ENCODE data around the gene DNAI4.

DNAI4 gene

GRCh38 chr1:66929146-66929688, 4.6 kb upstream of the DNAI4 start:
- no peak for TF ChIP-seq CTCF (IDR thresholded peaks at IDR 0.05; ENCODE audit: low read depth, low read length)
- H3K4me3 ChIP-seq (ENCODE audit: low read depth, low read length): peak overlapping the region; percentile 38
- in situ Hi-C loops (cut with HindIII; ENCODE audit: low sequenced_read_pairs): no loop called here
- no peak for DNase-seq (ENCODE audit: low read depth, low spot score)

- in situ Hi-C loops (cut with HindIII; ENCODE audit: low sequenced_read_pairs): no loop called here
- DNase-seq (ENCODE audit: low read depth, low spot score): no peak
- TF ChIP-seq CTCF (IDR thresholded peaks at IDR 0.05; ENCODE audit: low read depth, low read length): no peak
- no peak overlapping the region for H3K4me3 ChIP-seq (ENCODE audit: low read depth, low read length)
Observed at GRCh38 chr1:66927528-66927927, 2.9 kb upstream of the DNAI4 start.

GRCh38 chr1:66925944-66926343, 1.3 kb upstream of the DNAI4 start:
- peak overlapping the region; percentile 92 for H3K4me3 ChIP-seq (ENCODE audit: low read depth, low read length)
- in situ Hi-C loops (cut with HindIII; ENCODE audit: low sequenced_read_pairs): no loop called here
- TF ChIP-seq CTCF (IDR thresholded peaks at IDR 0.05; ENCODE audit: low read depth, low read length): no peak
- no peak for DNase-seq (ENCODE audit: low read depth, low spot score)

GRCh38 chr1:66925558-66925910, 878 bp upstream of the DNAI4 start:
- H3K4me3 ChIP-seq (ENCODE audit: low read depth, low read length): peak overlapping the region; percentile 92
- TF ChIP-seq CTCF (IDR thresholded peaks at IDR 0.05; ENCODE audit: low read depth, low read length): no peak
- DNase-seq (ENCODE audit: low read depth, low spot score): no peak
- in situ Hi-C loops (cut with HindIII; ENCODE audit: low sequenced_read_pairs): no loop called here

- in situ Hi-C loops (cut with HindIII; ENCODE audit: low sequenced_read_pairs): no loop called here
- TF ChIP-seq CTCF (IDR thresholded peaks at IDR 0.05; ENCODE audit: low read depth, low read length): no peak
- no peak for DNase-seq (ENCODE audit: low read depth, low spot score)
- H3K4me3 ChIP-seq (ENCODE audit: low read depth, low read length): no peak overlapping the region
Observed at GRCh38 chr1:66920543-66920942, 4.1 kb downstream of the DNAI4 start.

- TF ChIP-seq CTCF (IDR thresholded peaks at IDR 0.05; ENCODE audit: low read depth, low read length): no peak
- DNase-seq (ENCODE audit: low read depth, low spot score): no peak
- H3K4me3 ChIP-seq (ENCODE audit: low read depth, low read length): no peak overlapping the region
- in situ Hi-C loops (cut with HindIII; ENCODE audit: low sequenced_read_pairs): no loop called here
Observed at GRCh38 chr1:66919828-66920227, 4.8 kb downstream of the DNAI4 start.

- in situ Hi-C loops (cut with HindIII; ENCODE audit: low sequenced_read_pairs): no loop called here
- TF ChIP-seq CTCF (IDR thresholded peaks at IDR 0.05; ENCODE audit: low read depth, low read length): no peak
Observed at GRCh38 chr1:66919063-66919462, 5.6 kb downstream of the DNAI4 start.

More at GRCh38 chr1:66919063-66919462, 5.6 kb downstream of the DNAI4 start:
- H3K4me3 ChIP-seq (ENCODE audit: low read depth, low read length): no peak overlapping the region
- DNase-seq (ENCODE audit: low read depth, low spot score): no peak

Data from astrocyte of the spinal cord (primary cell).